ENCODE data around the gene WNT11.

Gene WNT11

GRCh38 chr11:76218449-76219178 is 12.3 kb upstream of the WNT11 start:
- no peak for DNase-seq (ENCODE audit: low spot score)

GRCh38 chr11:76217653-76218160 is 11.4 kb upstream of the WNT11 start:
- DNase-seq (ENCODE audit: low spot score), result no peak

DNA sequence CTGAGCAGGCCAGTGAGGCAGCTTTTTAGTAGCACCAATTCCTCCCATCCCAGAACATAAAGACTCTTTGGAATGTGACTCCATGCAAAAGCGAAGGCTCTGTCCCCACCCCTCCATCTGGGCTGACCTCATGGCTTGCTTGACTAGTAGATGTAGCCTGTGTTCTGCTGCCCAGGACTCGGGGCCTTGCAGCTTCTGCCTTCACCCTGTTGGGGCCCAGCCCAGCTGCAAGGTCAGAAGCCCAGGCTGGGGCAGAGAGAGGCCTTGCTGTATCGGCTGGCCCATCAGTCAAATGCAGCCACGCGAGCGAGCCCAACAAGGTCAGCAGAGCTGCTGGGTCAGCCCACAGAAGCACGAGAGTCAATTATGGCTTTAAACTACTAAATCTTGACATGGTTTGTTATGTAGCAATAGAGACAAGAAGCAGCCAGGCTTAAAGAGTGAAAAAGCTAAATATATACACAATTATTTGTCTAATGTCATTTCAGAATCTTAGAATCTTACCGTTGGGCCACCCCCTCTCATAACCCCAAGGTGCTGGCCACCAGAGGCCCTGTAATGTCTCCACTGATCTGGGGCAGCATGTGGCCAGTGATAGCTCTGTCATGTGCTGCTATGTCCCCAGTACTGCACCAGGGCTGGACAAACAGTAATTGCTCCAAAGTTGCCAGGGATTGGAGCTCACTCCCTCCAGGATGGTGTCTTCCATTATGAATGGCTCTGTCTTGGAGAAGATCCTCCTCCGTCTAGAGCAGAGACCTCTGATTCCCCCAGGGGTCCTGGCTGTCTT is 10.4 kb upstream of the WNT11 start:
- no peak for DNase-seq (ENCODE audit: low spot score)

DNA sequence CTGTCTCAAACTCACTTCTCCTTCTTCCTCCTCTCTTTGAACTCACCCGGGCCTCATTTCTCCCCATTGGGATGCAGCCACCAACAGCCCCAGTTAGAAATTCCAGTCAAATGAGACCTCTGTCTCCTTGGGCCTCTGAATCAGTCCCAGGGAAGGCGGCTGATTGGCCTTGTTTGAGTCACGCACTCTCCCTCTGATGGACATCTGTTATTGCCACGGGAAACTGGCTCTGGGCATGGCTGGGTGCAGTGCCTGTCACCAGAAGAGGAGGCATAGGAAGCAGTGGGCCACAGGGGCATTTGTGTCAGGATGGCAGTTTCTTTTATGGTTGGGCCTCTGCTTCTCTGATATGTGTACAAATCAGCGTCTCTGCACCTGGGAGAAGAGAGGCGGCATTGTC is 9.6 kb upstream of the WNT11 start:
- DNase-seq (ENCODE audit: low spot score), result no peak

GRCh38 chr11:76214968-76215548 is 8.8 kb upstream of the WNT11 start:
- DNase-seq (ENCODE audit: low spot score), result no peak

DNA sequence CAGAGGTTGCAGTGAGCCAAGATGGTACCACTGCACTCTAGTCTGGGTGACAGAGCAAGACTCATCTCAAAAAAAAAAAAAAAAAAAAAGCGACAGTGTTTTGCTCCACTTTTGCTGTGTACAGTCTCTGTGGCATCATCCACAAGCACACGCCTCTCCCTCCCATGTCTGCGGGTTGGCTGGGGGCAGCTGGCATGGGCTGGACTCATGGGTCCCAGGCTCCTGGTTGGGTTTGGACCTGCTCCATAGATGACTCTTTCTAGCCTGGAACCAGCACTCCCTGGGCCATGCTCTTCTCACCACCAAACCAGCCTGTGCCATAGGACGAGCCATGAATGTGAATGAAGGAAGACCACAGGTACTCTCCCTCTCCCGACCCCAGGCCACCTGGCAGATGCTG is 7.9 kb upstream of the WNT11 start:
- DNase-seq (ENCODE audit: low spot score), result no peak

- no peak for DNase-seq (ENCODE audit: low spot score)
Observed at GRCh38 chr11:76212086-76213035, 6.1 kb upstream of the WNT11 start.

DNA sequence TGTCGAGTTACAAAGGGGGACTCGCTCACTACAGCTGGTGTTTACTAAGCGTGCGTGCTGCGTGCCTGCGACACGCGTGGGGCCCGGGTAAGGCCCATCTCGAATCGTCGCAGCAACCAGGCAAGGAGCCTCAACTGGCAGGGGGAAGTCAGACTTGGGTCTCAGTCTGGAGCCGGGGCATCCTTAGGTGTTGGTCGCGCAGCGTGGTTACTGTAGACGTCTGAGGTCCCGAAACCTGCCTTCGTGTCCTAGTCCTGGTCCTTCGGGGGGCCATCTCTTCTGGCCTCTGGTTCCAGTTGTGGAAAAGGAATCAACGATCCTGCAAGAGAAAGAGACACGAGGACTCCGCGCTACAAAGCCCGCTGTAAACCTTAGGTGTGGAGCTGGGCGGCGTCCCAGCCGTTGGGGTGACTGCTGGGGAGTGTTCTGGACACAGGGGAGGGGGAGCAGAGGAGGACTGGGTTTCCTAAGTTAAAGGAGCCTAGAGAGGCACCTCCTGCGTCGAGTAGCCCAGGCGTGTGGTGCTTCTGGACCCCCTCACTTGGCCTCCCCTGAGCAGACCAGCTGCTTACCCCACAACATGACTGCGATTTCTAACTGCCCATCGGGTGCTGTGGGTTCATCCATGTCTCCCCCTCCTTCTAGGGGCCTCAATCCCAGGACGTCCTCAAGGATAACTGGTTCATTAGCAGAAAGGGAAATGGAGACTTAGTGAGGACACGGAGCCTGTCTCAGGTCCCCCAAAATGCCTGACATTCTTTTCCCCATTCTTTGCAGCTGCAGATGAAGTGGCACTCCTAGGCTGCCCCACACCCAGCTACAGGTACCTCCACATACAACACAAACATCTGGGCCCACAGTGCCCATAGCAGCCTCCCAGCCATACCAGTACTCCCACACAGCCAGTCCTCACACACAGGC is 4.9 kb upstream of the WNT11 start:
- DNase-seq (ENCODE audit: low spot score), result no peak

GRCh38 chr11:76209973-76210930 is 4.0 kb upstream of the WNT11 start:
- DNase-seq (ENCODE audit: low spot score), result no peak

- DNase-seq (ENCODE audit: low spot score), result peak; percentile 24
Observed at GRCh38 chr11:76209375-76209972, 3.2 kb upstream of the WNT11 start.

GRCh38 chr11:76208438-76209374 is 2.4 kb upstream of the WNT11 start:
- DNase-seq (ENCODE audit: low spot score), result peak; percentile 74

GRCh38 chr11:76207642-76208401 is 1.5 kb upstream of the WNT11 start:
- DNase-seq (ENCODE audit: low spot score), result peak; percentile 80

- DNase-seq (ENCODE audit: low spot score), result no peak
Observed at GRCh38 chr11:76206077-76206326, 300 bp downstream of the WNT11 start.

GRCh38 chr11:76205252-76206076 is 838 bp downstream of the WNT11 start:
- DNase-seq (ENCODE audit: low spot score), result no peak

DNA sequence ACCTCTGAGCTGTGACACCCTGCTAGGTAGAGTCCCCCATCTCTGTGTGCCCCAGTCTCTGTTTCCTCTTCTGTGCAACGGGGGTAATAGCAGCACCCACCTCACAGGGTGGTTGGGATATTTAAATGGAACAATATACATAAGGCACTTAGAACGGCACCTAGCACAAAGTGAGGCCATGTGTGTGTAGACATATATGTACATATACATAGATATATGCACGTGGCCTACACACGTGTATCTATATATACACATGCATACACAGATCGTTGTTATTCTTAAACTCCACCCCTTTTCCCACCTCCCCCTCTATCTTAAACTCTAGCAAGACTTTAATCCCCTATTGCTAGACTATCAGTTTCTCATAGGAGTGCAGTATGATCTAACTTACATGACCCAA is 2.4 kb downstream of the WNT11 start:
- no peak for DNase-seq (ENCODE audit: low spot score)

GRCh38 chr11:76203131-76203925 is 3.0 kb downstream of the WNT11 start:
- no peak for DNase-seq (ENCODE audit: low spot score)

Data from NAMALWA (cell line).